Measurements from ENCODE around the gene CYRIA. TPM values are rescaled to one million over a fixed set of nuclear protein-coding genes. Genes with fewer than 3 reads are reported as not detected.

The CYRIA gene
- total and polyA plus RNA-seq, 10 of the 15 experiments (the other 5 are each of a cell fraction or from before 2014, with no cell fraction given), result 3.0 to 13.1 (median 8.5) TPM

GRCh38 chr2:16656784-16657391, 8.7 kb downstream of the CYRIA start (continued):
- TF ChIP-seq RB1 (IDR thresholded peaks at IDR 0.05; ENCODE audit: borderline replicate concordance) (peak; percentile 49), FOXM1 (IDR thresholded peaks at IDR 0.05; ENCODE audit: low read depth, low read length) (peak; percentile 72; the same call in 1 of the 2 replicates)

GRCh38 chr2:16655905-16656642, 9.6 kb downstream of the CYRIA start:
- Histone ChIP-seq H3K27me3 (replicated peaks in 1 of 2; ENCODE audit: control insufficient read depth in 2 of 2, insufficient read depth in 2 of 2, low read length in 1 of 2) (peaks cover 0 to 2% of the 10 kb centered on the region in 2 experiments; a peak in 2 of 4 replicates), H3K9ac (ENCODE audit: control insufficient read depth, insufficient read depth, low read length) (no peak overlapping the region; the same call in 1 of the 2 replicates), H2AFZ (ENCODE audit: control insufficient read depth, low read depth, low read length) (no peak overlapping the region), H3K4me1 (ENCODE audit: control insufficient read depth, insufficient read depth, low read length) (peaks cover 49% of the 10 kb centered on the region), H3K4me3 (peak overlapping the region; percentile 3; the same call in 1 of the 2 replicates), H3K36me3 (ENCODE audit: control insufficient read depth in 2 of 2, insufficient read depth in 2 of 2, low read length in 1 of 2) (no peaks in the 10 kb centered on the region), H3K27ac (ENCODE audit: control insufficient read depth, insufficient read depth) (peak overlapping the region; percentile 68), H4K20me1 (ENCODE audit: control insufficient read depth, insufficient read depth) (no peaks in the 10 kb centered on the region), H3K4me2 (ENCODE audit: control insufficient read depth, insufficient read depth) (peak overlapping the region; percentile 83), H3K79me2 (ENCODE audit: control insufficient read depth, insufficient read depth, low read length) (no peaks in the 10 kb centered on the region), H3K9me3 (replicated peaks; ENCODE audit: control insufficient read depth, insufficient read depth, low read length) (no peaks in the 10 kb centered on the region; the same call in 2 of the 3 replicates)
- RAD21 ChIA-PET (ENCODE audit: unreplicated experiment), result interaction anchor here (0.8 to 13.0 kb wide), 9 partner anchors 8 to 101 kb away, joined by 3 to 202 read pairs (median 4); partner anchors contain the start of gene CYRIA
- in situ Hi-C loops (cut with MboI) (no loop called here), intact Hi-C loops (cut with micrococcal nuclease; ENCODE audit: unreplicated experiment) (loop anchor here (2.0 to 10.0 kb wide), 3 partner anchors 29 to 1159 kb away; partner anchors contain the start of genes GEN1, MSGN1 and SMC6)
- TSS peak; percentile 32 for BruUV-seq (replicated peaks)
- SMC1A ChIA-PET (ENCODE audit: uncharacterized antibody, unreplicated experiment), result interaction anchor here (1.2 to 17.8 kb wide), 9 partner anchors 11 to 99 kb away, joined by 3 to 302 read pairs (median 30); partner anchors contain the start of gene CYRIA
- POLR2A ChIA-PET, result interaction anchor here (0.5 to 9.1 kb wide), 8 partner anchors 8 to 62 kb away, joined by 3 to 187 read pairs (median 6); partner anchors contain the start of gene CYRIA
- ATAC-seq (peak; percentile 15), FAIRE-seq (no peak), DNase-seq (ENCODE audit: low read depth, low spot score) (no peak)
- 49% methylated on average over 4 of the region's 4 CpGs for WGBS (ENCODE audit: insufficient coverage, insufficient replicate concordance, low lambda C conversion rate, missing lambda C conversion rate)
- CTCF ChIA-PET, result interaction anchor here (0.9 to 9.4 kb wide), 9 partner anchors 9 to 47 kb away, joined by 3 to 73 read pairs (median 4); no protein-coding TSS in a partner anchor
- 0 out of 2 replicates have a peak, but pooled peaks have one; percentile 30 for TF ChIP-seq CHD2 (IDR thresholded peaks at IDR 0.05; ENCODE audit: borderline replicate concordance, low read depth, low read length)
- no peak for TF ChIP-seq CREB1 (IDR thresholded peaks at IDR 0.05; ENCODE audit: low read depth)
- TF ChIP-seq BCL3 (IDR thresholded peaks at IDR 0.05; ENCODE audit: borderline replicate concordance, insufficient read depth, low read depth, low read length, poor library complexity, severe bottlenecking), result peak; percentile 61
- TF ChIP-seq MLLT1 (IDR thresholded peaks at IDR 0.05), result peak; percentile 52; the same call in 1 of the 2 replicates
- TF ChIP-seq YBX1 (IDR thresholded peaks at IDR 0.05), result peak; percentile 30; the same call in 1 of the 2 replicates
- TF ChIP-seq DPF2 (IDR thresholded peaks at IDR 0.05), result 0 out of 2 replicates have a peak, but pooled peaks have one; percentile 8
- no peak for TF ChIP-seq ZNF622 (IDR thresholded peaks at IDR 0.05)
- TF ChIP-seq BRCA1 (IDR thresholded peaks at IDR 0.05; ENCODE audit: low read depth, low read length), result no peak
- TF ChIP-seq CBFB (IDR thresholded peaks at IDR 0.05; ENCODE audit: low read depth), result 0 out of 2 replicates have a peak, but pooled peaks have one; percentile 21
- 0 out of 2 replicates have a peak, but pooled peaks have one; percentile 26 for TF ChIP-seq SMARCA5 (IDR thresholded peaks at IDR 0.05)
- peak; percentile 59 to 71; a peak in 2 of 4 replicates for TF ChIP-seq IKZF2 (IDR thresholded peaks at IDR 0.05)
- TF ChIP-seq MTA2 (IDR thresholded peaks at IDR 0.05; ENCODE audit: low read depth), result peak; percentile 15; the same call in 1 of the 2 replicates
- peak; percentile 50 for TF ChIP-seq MEF2B (IDR thresholded peaks at IDR 0.05; ENCODE audit: partially characterized antibody, poor library complexity, severe bottlenecking)
- TF ChIP-seq HDGF (IDR thresholded peaks at IDR 0.05), result peak; percentile 97
- TF ChIP-seq CREM (IDR thresholded peaks at IDR 0.05; ENCODE audit: low read depth), result 0 out of 2 replicates have a peak, but pooled peaks have one; percentile 30
- TF ChIP-seq TARDBP (IDR thresholded peaks at IDR 0.05; ENCODE audit: borderline replicate concordance), result 0 out of 2 replicates have a peak, but pooled peaks have one; percentile 32
- no peak for TF ChIP-seq EZH2 (IDR thresholded peaks at IDR 0.05; ENCODE audit: borderline replicate concordance, control insufficient read depth, low read depth, low read length)
